GM23338 (cell line): ENCODE measurements around the gene FMO1. TPM values are rescaled to one million over a fixed set of nuclear protein-coding genes. Genes with fewer than 3 reads are reported as not detected.

Experiments used
- ATAC-seq: fragments of 200-7000 bp; cut with Tn5 transposase; 3 replicates; pipeline ENCODE4 v1.9.1; 2020
- DNase-seq: peaks from one replicate; pipeline ENCODE4 v3.0.0-alpha.2; 2015; ENCODE audit warnings: low spot score
- H2AFZ ChIP-seq: fragments of 200-600 bp; sonication (generic); 2 replicates; pipeline ENCODE4 v1.8.0; 2016; ENCODE audit warnings: antibody characterized with exemption, mild to moderate bottlenecking, moderate library complexity
- H3F3A ChIP-seq: fragments of 200-600 bp; sonication (generic); replicated peaks from 2 replicates; pipeline ENCODE4 v1.8.0; 2017; ENCODE audit warnings: antibody characterized with exemption, mixed run types, low read depth
- H3K27ac ChIP-seq: fragments of 200-600 bp; sonication (generic); 2 replicates; pipeline ENCODE4 v1.6.1; 2016; ENCODE audit warnings: low read depth
- H3K27me3 ChIP-seq: fragments of 200-600 bp; sonication (generic); 2 replicates; pipeline ENCODE4 v1.8.0; 2016; ENCODE audit warnings: mild to moderate bottlenecking, mixed run types, moderate library complexity; ENCODE audit not compliant: insufficient read depth
- H3K36me3 ChIP-seq: fragments of 200-600 bp; sonication (generic); 2 replicates; pipeline ENCODE4 v1.8.0; 2016; ENCODE audit warnings: mild to moderate bottlenecking; ENCODE audit not compliant: insufficient read depth
- H3K4me1 ChIP-seq: fragments of 200-600 bp; sonication (generic); 2 replicates; pipeline ENCODE4 v1.8.0; 2016; ENCODE audit warnings: mild to moderate bottlenecking, moderate library complexity; ENCODE audit not compliant: insufficient read depth
- H3K4me2 ChIP-seq: fragments of 200-600 bp; sonication (generic); 2 replicates; pipeline ENCODE4 v1.7.1; 2017; ENCODE audit warnings: mixed run types
- H3K4me3 ChIP-seq: fragments of 200-600 bp; sonication (generic); 2 replicates; pipeline ENCODE4 v1.6.1; 2016; ENCODE audit warnings: mixed run types
- H3K79me2 ChIP-seq: fragments of 200-600 bp; sonication (generic); replicated peaks from 2 replicates; pipeline ENCODE4 v1.8.0; 2017; ENCODE audit warnings: mild to moderate bottlenecking; ENCODE audit not compliant: insufficient read depth
- H3K9me2 ChIP-seq: fragments of 200-600 bp; sonication (generic); 2 replicates; pipeline ENCODE4 v1.8.0; 2017; ENCODE audit not compliant: insufficient read depth
- H4K20me1 ChIP-seq: fragments of 200-600 bp; sonication (generic); replicated peaks from 2 replicates; pipeline ENCODE4 v1.8.0; 2017; ENCODE audit warnings: mild to moderate bottlenecking; ENCODE audit not compliant: insufficient read depth
- H3K27ac Mint-ChIP-seq: 2 replicates; pipeline ENCODE4 v1.8.0; 2020; ENCODE audit warnings: inconsistent platforms, mild to moderate bottlenecking, moderate library complexity, mixed read lengths
- H3K27me3 Mint-ChIP-seq: 3 replicates; pipeline ENCODE4 v1.8.0; 2022; ENCODE audit warnings: low read depth, mild to moderate bottlenecking, moderate library complexity, mixed read lengths, inconsistent platforms; ENCODE audit not compliant: insufficient read depth, poor library complexity
- H3K36me3 Mint-ChIP-seq: 3 replicates; pipeline ENCODE4 v1.8.0; 2021; ENCODE audit warnings: low read depth, mild to moderate bottlenecking, inconsistent platforms, moderate library complexity, mixed read lengths
- H3K4me1 Mint-ChIP-seq: 3 replicates; pipeline ENCODE4 v1.8.0; 2020; ENCODE audit warnings: mild to moderate bottlenecking, inconsistent platforms, mixed read lengths
- H3K4me3 Mint-ChIP-seq: 3 replicates; pipeline ENCODE4 v1.8.0; 2021; ENCODE audit warnings: moderate library complexity, mild to moderate bottlenecking, inconsistent platforms, mixed read lengths
- H3K9me3 Mint-ChIP-seq: 3 replicates; pipeline ENCODE4 v1.8.0; 2020; ENCODE audit warnings: moderate library complexity, mild to moderate bottlenecking, inconsistent platforms, mixed read lengths
- CREB1 ChIP-seq: fragments of 250-450 bp; sonication (Bioruptor Pico); IDR thresholded peaks from 2 replicates; pipeline ENCODE4 v1.5.0; 2020; ENCODE audit warnings: low read depth, mild to moderate bottlenecking, moderate library complexity
- EZH2 ChIP-seq: fragments of 200-600 bp; sonication (generic); IDR thresholded peaks from one replicate; pipeline ENCODE4 v1.8.0; 2017; ENCODE audit warnings: antibody characterized with exemption, mild to moderate bottlenecking, low read depth; ENCODE audit not compliant: unreplicated experiment
- EZH2phosphoT487 ChIP-seq: fragments of 200-600 bp; sonication (generic); IDR thresholded peaks from one replicate; pipeline ENCODE4 v1.8.1; 2018; ENCODE audit warnings: antibody characterized with exemption; ENCODE audit not compliant: unreplicated experiment
- JUNB ChIP-seq: IDR thresholded peaks from one replicate; pipeline ENCODE4 v1.6.1; 2016; ENCODE audit warnings: antibody characterized with exemption; ENCODE audit not compliant: unreplicated experiment
- NANOG ChIP-seq: IDR thresholded peaks from 2 replicates; pipeline ENCODE4 v1.6.1; 2016; ENCODE audit warnings: antibody characterized with exemption, borderline replicate concordance
- STAT1 ChIP-seq: IDR thresholded peaks from one replicate; pipeline ENCODE4 v1.6.1; 2016; ENCODE audit warnings: antibody characterized with exemption; ENCODE audit not compliant: unreplicated experiment
- ZNF331 ChIP-seq: fragments of 250-450 bp; sonication (Bioruptor Pico); IDR thresholded peaks from 2 replicates; pipeline ENCODE4 v1.5.0; 2020; ENCODE audit warnings: low read depth, mild to moderate bottlenecking, moderate library complexity
- polyA plus RNA-seq: library from polyadenylated mRNA; unstranded; fragments of >200 nt; fragmentation: Nextera tagmentation; extraction: Ambion mirVana; gene quantifications from 2 replicates; pipeline ENCODE4 v1.2.1, GENCODE V29; 2016
- total RNA-seq: library from RNA; depleted of rRNA; stranded (reverse); fragments of >200 nt; shearing (Covaris generic); gene quantifications from 2 replicates; pipeline ENCODE4 v1.2.3, GENCODE V29; 2014
- TF ChIP-seq, protein P1 (sequence below): IDR thresholded peaks from 2 replicates; pipeline ENCODE4 v1.6.1; 2016; ENCODE audit warnings: antibody characterized with exemption
- TF ChIP-seq, protein P2 (sequence below): fragments of 250-450 bp; sonication (Bioruptor Pico); IDR thresholded peaks from 2 replicates; pipeline ENCODE4 v1.5.0; 2020; ENCODE audit warnings: mild to moderate bottlenecking, moderate library complexity
- TF ChIP-seq, protein P3 (sequence below), 2 experiments: fragments of 200-600 bp in 1 of 2; sonication (generic) in 1 of 2; conservative IDR thresholded peaks; 2 replicates each; pipeline versions ENCODE4 v1.5.1 to v1.6.1; 2016 to 2017; ENCODE audit warnings: antibody characterized with exemption in 2 of 2, low read depth in 2 of 2, mild to moderate bottlenecking in 2 of 2, moderate library complexity in 1 of 2

Gene FMO1
- total and polyA plus RNA-seq, 2 experiments from 2014 or later = 0.19 TPM; not detected in 1

DNA sequence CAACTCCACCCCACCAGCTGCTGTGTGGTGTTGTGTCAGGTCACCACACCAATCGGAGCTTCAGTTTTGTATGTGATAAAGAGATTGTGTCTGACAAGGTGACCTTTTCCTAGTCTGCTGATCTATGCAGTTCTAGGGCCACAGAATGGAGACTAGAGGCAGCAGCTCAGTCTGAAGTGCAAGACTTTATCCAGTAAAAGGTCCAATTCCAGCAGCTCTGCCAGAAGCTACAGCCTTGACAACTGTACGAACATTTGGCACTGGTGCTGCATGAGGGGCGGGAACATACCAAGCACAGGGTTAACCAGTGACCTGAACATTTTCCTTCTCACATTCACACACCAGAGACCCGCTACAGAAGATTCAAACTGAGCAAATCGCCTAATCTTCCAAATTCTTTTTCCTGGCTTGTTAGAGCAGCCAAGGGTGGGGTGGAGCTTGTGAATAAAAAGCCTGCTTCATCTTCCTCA is 9.3 kb downstream of the FMO1 start:
- Mint-ChIP-seq H3K4me1 (peaks cover 12% of the 10 kb centered on the region), H3K9me3 (no peaks in the 10 kb centered on the region), H3K4me3 (no peak overlapping the region), H3K36me3 (no peaks in the 10 kb centered on the region), H3K27me3 (peaks cover 2% of the 10 kb centered on the region), H3K27ac (no peak overlapping the region)
- no peak overlapping the region for H3K4me2 ChIP-seq
- peaks cover 28% of the 10 kb centered on the region for H3K4me1 ChIP-seq
- no peaks in the 10 kb centered on the region for H3K79me2 ChIP-seq
- DNase-seq = no peak
- 0 out of 2 replicates have a peak overlapping the region, but pooled peaks have one; percentile 47 for H2AFZ ChIP-seq
- no peaks in the 10 kb centered on the region for H3K36me3 ChIP-seq
- H3K27me3 ChIP-seq = peaks cover 9% of the 10 kb centered on the region
- H3K4me3 ChIP-seq = no peak overlapping the region
- TF ChIP-seq, protein P1, sequence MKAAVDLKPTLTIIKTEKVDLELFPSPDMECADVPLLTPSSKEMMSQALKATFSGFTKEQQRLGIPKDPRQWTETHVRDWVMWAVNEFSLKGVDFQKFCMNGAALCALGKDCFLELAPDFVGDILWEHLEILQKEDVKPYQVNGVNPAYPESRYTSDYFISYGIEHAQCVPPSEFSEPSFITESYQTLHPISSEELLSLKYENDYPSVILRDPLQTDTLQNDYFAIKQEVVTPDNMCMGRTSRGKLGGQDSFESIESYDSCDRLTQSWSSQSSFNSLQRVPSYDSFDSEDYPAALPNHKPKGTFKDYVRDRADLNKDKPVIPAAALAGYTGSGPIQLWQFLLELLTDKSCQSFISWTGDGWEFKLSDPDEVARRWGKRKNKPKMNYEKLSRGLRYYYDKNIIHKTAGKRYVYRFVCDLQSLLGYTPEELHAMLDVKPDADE = no peak
- no peak for TF ChIP-seq NANOG
- no peak overlapping the region for H3K27ac ChIP-seq
- H4K20me1 ChIP-seq = no peaks in the 10 kb centered on the region
- H3F3A ChIP-seq = 0 out of 2 replicates have a peak, but pooled peaks cover 4% of the 10 kb centered on the region
- H3K9me2 ChIP-seq = no peaks in the 10 kb centered on the region
- no peak for ATAC-seq

DNA sequence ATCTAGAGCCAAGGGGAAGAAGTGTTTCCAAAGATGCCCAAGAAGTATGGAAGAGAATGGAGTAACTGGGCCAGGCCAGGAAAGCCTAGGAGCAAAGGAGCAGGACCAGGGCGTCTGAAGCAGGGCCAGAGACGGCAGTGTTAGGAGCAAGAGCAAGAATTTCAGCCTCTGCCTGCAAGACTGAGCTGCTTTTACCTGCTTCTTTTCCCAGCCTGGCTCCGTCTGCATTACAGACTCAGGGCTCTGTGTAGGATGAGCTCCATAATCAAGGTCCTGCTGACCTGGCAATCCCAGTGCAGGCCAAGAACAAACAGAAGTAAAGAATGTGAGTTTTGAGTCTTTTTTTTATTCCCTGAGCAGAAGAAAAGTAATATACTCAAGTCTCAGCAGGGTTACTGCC is 10.1 kb downstream of the FMO1 start:
- Histone ChIP-seq H3K27me3 (0 out of 2 replicates have a peak, but pooled peaks cover 4% of the 10 kb centered on the region), H3K36me3 (no peaks in the 10 kb centered on the region), H3K9me2 (no peaks in the 10 kb centered on the region), H3F3A (0 out of 2 replicates have a peak, but pooled peaks cover 4% of the 10 kb centered on the region), H3K79me2 (no peaks in the 10 kb centered on the region), H3K4me1 (peaks cover 24% of the 10 kb centered on the region), H3K27ac (no peak overlapping the region), H3K4me2 (no peak overlapping the region), H4K20me1 (no peaks in the 10 kb centered on the region), H2AFZ (peak overlapping the region; percentile 43; the same call in 1 of the 2 replicates), H3K4me3 (no peak overlapping the region)
- H3K4me3 Mint-ChIP-seq = no peak overlapping the region
- H3K36me3 Mint-ChIP-seq = no peaks in the 10 kb centered on the region
- no peak for DNase-seq
- H3K4me1 Mint-ChIP-seq = peaks cover 7% of the 10 kb centered on the region
- H3K27ac Mint-ChIP-seq = no peak overlapping the region
- peak; percentile 71 for ATAC-seq
- H3K9me3 Mint-ChIP-seq = no peaks in the 10 kb centered on the region
- no peaks in the 10 kb centered on the region for H3K27me3 Mint-ChIP-seq
- TF ChIP-seq, protein P2, sequence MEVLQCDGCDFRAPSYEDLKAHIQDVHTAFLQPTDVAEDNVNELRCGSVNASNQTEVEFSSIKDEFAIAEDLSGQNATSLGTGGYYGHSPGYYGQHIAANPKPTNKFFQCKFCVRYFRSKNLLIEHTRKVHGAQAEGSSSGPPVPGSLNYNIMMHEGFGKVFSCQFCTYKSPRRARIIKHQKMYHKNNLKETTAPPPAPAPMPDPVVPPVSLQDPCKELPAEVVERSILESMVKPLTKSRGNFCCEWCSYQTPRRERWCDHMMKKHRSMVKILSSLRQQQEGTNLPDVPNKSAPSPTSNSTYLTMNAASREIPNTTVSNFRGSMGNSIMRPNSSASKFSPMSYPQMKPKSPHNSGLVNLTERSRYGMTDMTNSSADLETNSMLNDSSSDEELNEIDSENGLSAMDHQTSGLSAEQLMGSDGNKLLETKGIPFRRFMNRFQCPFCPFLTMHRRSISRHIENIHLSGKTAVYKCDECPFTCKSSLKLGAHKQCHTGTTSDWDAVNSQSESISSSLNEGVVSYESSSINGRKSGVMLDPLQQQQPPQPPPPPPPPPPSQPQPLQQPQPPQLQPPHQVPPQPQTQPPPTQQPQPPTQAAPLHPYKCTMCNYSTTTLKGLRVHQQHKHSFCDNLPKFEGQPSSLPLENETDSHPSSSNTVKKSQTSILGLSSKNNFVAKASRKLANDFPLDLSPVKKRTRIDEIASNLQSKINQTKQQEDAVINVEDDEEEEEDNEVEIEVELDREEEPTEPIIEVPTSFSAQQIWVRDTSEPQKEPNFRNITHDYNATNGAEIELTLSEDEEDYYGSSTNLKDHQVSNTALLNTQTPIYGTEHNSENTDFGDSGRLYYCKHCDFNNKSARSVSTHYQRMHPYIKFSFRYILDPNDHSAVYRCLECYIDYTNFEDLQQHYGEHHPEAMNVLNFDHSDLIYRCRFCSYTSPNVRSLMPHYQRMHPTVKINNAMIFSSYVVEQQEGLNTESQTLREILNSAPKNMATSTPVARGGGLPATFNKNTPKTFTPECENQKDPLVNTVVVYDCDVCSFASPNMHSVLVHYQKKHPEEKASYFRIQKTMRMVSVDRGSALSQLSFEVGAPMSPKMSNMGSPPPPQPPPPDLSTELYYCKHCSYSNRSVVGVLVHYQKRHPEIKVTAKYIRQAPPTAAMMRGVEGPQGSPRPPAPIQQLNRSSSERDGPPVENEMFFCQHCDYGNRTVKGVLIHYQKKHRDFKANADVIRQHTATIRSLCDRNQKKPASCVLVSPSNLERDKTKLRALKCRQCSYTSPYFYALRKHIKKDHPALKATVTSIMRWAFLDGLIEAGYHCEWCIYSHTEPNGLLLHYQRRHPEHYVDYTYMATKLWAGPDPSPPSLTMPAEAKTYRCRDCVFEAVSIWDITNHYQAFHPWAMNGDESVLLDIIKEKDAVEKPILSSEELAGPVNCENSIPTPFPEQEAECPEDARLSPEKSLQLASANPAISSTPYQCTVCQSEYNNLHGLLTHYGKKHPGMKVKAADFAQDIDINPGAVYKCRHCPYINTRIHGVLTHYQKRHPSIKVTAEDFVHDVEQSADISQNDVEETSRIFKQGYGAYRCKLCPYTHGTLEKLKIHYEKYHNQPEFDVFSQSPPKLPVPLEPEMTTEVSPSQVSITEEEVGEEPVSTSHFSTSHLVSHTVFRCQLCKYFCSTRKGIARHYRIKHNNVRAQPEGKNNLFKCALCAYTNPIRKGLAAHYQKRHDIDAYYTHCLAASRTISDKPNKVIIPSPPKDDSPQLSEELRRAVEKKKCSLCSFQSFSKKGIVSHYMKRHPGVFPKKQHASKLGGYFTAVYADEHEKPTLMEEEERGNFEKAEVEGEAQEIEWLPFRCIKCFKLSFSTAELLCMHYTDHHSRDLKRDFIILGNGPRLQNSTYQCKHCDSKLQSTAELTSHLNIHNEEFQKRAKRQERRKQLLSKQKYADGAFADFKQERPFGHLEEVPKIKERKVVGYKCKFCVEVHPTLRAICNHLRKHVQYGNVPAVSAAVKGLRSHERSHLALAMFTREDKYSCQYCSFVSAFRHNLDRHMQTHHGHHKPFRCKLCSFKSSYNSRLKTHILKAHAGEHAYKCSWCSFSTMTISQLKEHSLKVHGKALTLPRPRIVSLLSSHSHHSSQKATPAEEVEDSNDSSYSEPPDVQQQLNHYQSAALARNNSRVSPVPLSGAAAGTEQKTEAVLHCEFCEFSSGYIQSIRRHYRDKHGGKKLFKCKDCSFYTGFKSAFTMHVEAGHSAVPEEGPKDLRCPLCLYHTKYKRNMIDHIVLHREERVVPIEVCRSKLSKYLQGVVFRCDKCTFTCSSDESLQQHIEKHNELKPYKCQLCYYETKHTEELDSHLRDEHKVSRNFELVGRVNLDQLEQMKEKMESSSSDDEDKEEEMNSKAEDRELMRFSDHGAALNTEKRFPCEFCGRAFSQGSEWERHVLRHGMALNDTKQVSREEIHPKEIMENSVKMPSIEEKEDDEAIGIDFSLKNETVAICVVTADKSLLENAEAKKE (CRISPR knock-in tag) = no peak
- TF ChIP-seq JUNB = no peak
- no peak for TF ChIP-seq STAT1
- TF ChIP-seq, protein P1 = no peak
- TF ChIP-seq, protein P3, sequence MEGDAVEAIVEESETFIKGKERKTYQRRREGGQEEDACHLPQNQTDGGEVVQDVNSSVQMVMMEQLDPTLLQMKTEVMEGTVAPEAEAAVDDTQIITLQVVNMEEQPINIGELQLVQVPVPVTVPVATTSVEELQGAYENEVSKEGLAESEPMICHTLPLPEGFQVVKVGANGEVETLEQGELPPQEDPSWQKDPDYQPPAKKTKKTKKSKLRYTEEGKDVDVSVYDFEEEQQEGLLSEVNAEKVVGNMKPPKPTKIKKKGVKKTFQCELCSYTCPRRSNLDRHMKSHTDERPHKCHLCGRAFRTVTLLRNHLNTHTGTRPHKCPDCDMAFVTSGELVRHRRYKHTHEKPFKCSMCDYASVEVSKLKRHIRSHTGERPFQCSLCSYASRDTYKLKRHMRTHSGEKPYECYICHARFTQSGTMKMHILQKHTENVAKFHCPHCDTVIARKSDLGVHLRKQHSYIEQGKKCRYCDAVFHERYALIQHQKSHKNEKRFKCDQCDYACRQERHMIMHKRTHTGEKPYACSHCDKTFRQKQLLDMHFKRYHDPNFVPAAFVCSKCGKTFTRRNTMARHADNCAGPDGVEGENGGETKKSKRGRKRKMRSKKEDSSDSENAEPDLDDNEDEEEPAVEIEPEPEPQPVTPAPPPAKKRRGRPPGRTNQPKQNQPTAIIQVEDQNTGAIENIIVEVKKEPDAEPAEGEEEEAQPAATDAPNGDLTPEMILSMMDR (conservative IDR thresholded peaks at IDR 0.05; ENCODE audit: low read depth in 2 of 2) = no peak
- no peak for TF ChIP-seq EZH2
- no peak for TF ChIP-seq ZNF331 (CRISPR knock-in tag)
- no peak for TF ChIP-seq EZH2phosphoT487
- no peak for TF ChIP-seq CREB1 (CRISPR knock-in tag)
